ENCODE measurements around the gene REL.

GRCh38 chr2:60948161-60948560 lies 66.8 kb downstream of the REL start:
- TF ChIP-seq LEF1 (IDR thresholded peaks at IDR 0.05; ENCODE audit: borderline replicate concordance) (no peak), NFRKB (IDR thresholded peaks at IDR 0.05) (no peak), FOXK2 (IDR thresholded peaks at IDR 0.05) (no peak), FOXA1 (IDR thresholded peaks at IDR 0.05) (no peak), SP1 (IDR thresholded peaks at IDR 0.05) (no peak), L3MBTL2 (conservative IDR thresholded peaks at IDR 0.05) (no peak), BHLHE40 (IDR thresholded peaks at IDR 0.05; ENCODE audit: borderline replicate concordance) (no peak), HDGF (IDR thresholded peaks at IDR 0.05; ENCODE audit: borderline replicate concordance) (no peak), TARDBP (IDR thresholded peaks at IDR 0.05) (no peak), ZNF384 (IDR thresholded peaks at IDR 0.05) (no peak), PKNOX1 (IDR thresholded peaks at IDR 0.05) (no peak), SUZ12 (IDR thresholded peaks at IDR 0.05) (no peak)
